Activated CD4-positive, alpha-beta T cell treated with anti-CD3 and anti-CD28 coated beads for 4 hours (primary cell): ENCODE measurements around the gene DNAH2.

Source experiments
- DNase-seq, 2 donors: peaks; one replicate each; pipeline ENCODE4 v3.0.0-alpha.2; 2020

DNAH2 gene

GRCh38 chr17:7716901-7717755 lies at the start of gene DNAH2:
TSS of gene DNAH2 (plus strand) at chr17:7717744. CDS start at chr17:7719735, 1,991 bp downstream.
- peak in 1 of 2 donors; percentile 17 for DNase-seq

- no peak for DNase-seq
Measured at GRCh38 chr17:7668482-7668881, 49.1 kb upstream of the DNAH2 start.

- peak in 1 of 2 donors; percentile 43 for DNase-seq
Measured at GRCh38 chr17:7673239-7673638, 44.3 kb upstream of the DNAH2 start.

- no peak for DNase-seq
Measured at GRCh38 chr17:7674934-7675333, 42.6 kb upstream of the DNAH2 start.

- no peak for DNase-seq
Measured at GRCh38 chr17:7676533-7676932, 41.0 kb upstream of the DNAH2 start.

- no peak for DNase-seq
Measured at GRCh38 chr17:7677388-7678067, 40.0 kb upstream of the DNAH2 start.

- DNase-seq = no peak
Measured at GRCh38 chr17:7684851-7685532, 32.6 kb upstream of the DNAH2 start.

GRCh38 chr17:7685533-7686221 lies 31.9 kb upstream of the DNAH2 start:
- peak; percentile 76 to 84 for DNase-seq

GRCh38 chr17:7686222-7687071 lies 31.1 kb upstream of the DNAH2 start:
- DNase-seq = peak; percentile 71 to 78

GRCh38 chr17:7687072-7687907 lies 30.3 kb upstream of the DNAH2 start, which contains the start of gene TP53:
TSS of gene TP53 (minus strand) at chr17:7687490. CDS start at chr17:7676594, 10,896 bp downstream.
- peak; percentile 84 to 87 for DNase-seq

- DNase-seq = peak; percentile 92 to 96
Measured at GRCh38 chr17:7687908-7688807, 29.4 kb upstream of the DNAH2 start, which contains the start of gene WRAP53. TSS of gene WRAP53 (plus strand) at chr17:7688477. CDS start at chr17:7688649, 172 bp downstream.

- DNase-seq = no peak
Measured at GRCh38 chr17:7688808-7689316, 28.7 kb upstream of the DNAH2 start.

- DNase-seq = no peak
Measured at GRCh38 chr17:7695586-7695985, 22.0 kb upstream of the DNAH2 start.

GRCh38 chr17:7697828-7698588 lies 19.5 kb upstream of the DNAH2 start:
- no peak for DNase-seq

- no peak for DNase-seq
Measured at GRCh38 chr17:7700510-7700909, 17.0 kb upstream of the DNAH2 start.

- no peak for DNase-seq
Measured at GRCh38 chr17:7701681-7702080, 15.9 kb upstream of the DNAH2 start.

- no peak for DNase-seq
Measured at GRCh38 chr17:7702776-7703175, 14.8 kb upstream of the DNAH2 start.
